H9 (cell line): Measurements from ENCODE around the gene GIPC1. TPM values are rescaled to one million over a fixed set of nuclear protein-coding genes. Genes with fewer than 3 reads are reported as not detected.

Experiments used
- DNase-seq: peaks from one replicate; pipeline ENCODE4 v3.0.0-alpha.2; 2017
- H2AFZ ChIP-seq: one replicate; pipeline ENCODE4 v1.6.1; 2013; ENCODE audit warnings: mild to moderate bottlenecking, low read length, control low read depth, moderate library complexity
- H2AK5ac ChIP-seq: 2 replicates; pipeline ENCODE4 v1.6.1; 2013; ENCODE audit warnings: low read length, control low read depth, mixed read lengths; ENCODE audit not compliant: insufficient read length
- H2BK120ac ChIP-seq: one replicate; pipeline ENCODE4 v1.6.1; 2013; ENCODE audit warnings: low read depth, mild to moderate bottlenecking, low read length, control low read depth, inconsistent platforms; ENCODE audit not compliant: poor library complexity, severe bottlenecking
- H2BK12ac ChIP-seq: 2 replicates; pipeline ENCODE4 v1.6.1; 2013; ENCODE audit warnings: low read length, control low read depth, mixed read lengths, low read depth; ENCODE audit not compliant: insufficient read length
- H2BK15ac ChIP-seq: 2 replicates; pipeline ENCODE4 v1.6.1; 2013; ENCODE audit warnings: low read depth, low read length, control low read depth
- H2BK20ac ChIP-seq: one replicate; pipeline ENCODE4 v1.6.1; 2013; ENCODE audit warnings: low read depth, mild to moderate bottlenecking, low read length, control low read depth, inconsistent platforms; ENCODE audit not compliant: poor library complexity, severe bottlenecking
- H2BK5ac ChIP-seq: 2 replicates; pipeline ENCODE4 v1.6.1; 2013; ENCODE audit warnings: low read length, control low read depth, mixed read lengths; ENCODE audit not compliant: insufficient read length
- H3K14ac ChIP-seq: 2 replicates; pipeline ENCODE4 v1.6.1; 2013; ENCODE audit warnings: low read length, control low read depth; ENCODE audit not compliant: insufficient read depth
- H3K18ac ChIP-seq: 2 replicates; pipeline ENCODE4 v1.6.1; 2013; ENCODE audit warnings: low read depth, mild to moderate bottlenecking, mixed read lengths, low read length, control low read depth; ENCODE audit not compliant: insufficient read length
- H3K23ac ChIP-seq: 2 replicates; pipeline ENCODE4 v1.6.1; 2013; ENCODE audit warnings: low read length, control low read depth, mixed read lengths, low read depth; ENCODE audit not compliant: insufficient read length
- H3K23me2 ChIP-seq: 2 replicates; pipeline ENCODE4 v1.6.1; 2013; ENCODE audit warnings: low read depth, mild to moderate bottlenecking, mixed read lengths, low read length, control low read depth; ENCODE audit not compliant: insufficient read length, poor library complexity, severe bottlenecking
- H3K27ac ChIP-seq: 2 replicates; pipeline ENCODE4 v1.5.1; 2013; ENCODE audit warnings: low read length, control low read depth, mixed read lengths, low read depth; ENCODE audit not compliant: insufficient read length
- H3K27me3 ChIP-seq: 2 replicates; pipeline ENCODE4 v1.6.1; 2013; ENCODE audit warnings: low read length, control low read depth, inconsistent platforms; ENCODE audit not compliant: insufficient read depth
- H3K4ac ChIP-seq: 2 replicates; pipeline ENCODE4 v1.6.1; 2013; ENCODE audit warnings: low read depth, mild to moderate bottlenecking, control low read depth, inconsistent platforms, low read length, moderate library complexity
- H3K4me1 ChIP-seq: 2 replicates; pipeline ENCODE4 v1.6.1; 2013; ENCODE audit warnings: low read length, control low read depth, inconsistent platforms; ENCODE audit not compliant: insufficient read depth
- H3K4me2 ChIP-seq: 2 replicates; pipeline ENCODE4 v1.6.1; 2013; ENCODE audit warnings: low read length, control low read depth, mixed read lengths; ENCODE audit not compliant: insufficient read length, insufficient read depth
- H3K56ac ChIP-seq: 2 replicates; pipeline ENCODE4 v1.6.1; 2013; ENCODE audit warnings: low read depth, mild to moderate bottlenecking, mixed read lengths, low read length, control low read depth; ENCODE audit not compliant: insufficient read length
- H3K79me1 ChIP-seq: 2 replicates; pipeline ENCODE4 v1.6.1; 2013; ENCODE audit warnings: low read depth, mild to moderate bottlenecking, moderate library complexity, low read length, control low read depth, inconsistent platforms; ENCODE audit not compliant: insufficient read depth, poor library complexity, severe bottlenecking
- H3K79me2 ChIP-seq: 2 replicates; pipeline ENCODE4 v1.6.1; 2013; ENCODE audit warnings: low read length, control low read depth, inconsistent platforms; ENCODE audit not compliant: insufficient read depth
- H3K9ac ChIP-seq: 2 replicates; pipeline ENCODE4 v1.6.1; 2013; ENCODE audit warnings: low read length, control low read depth, mixed read lengths; ENCODE audit not compliant: insufficient read length; ENCODE audit errors: extremely low read depth
- H3K9me3 ChIP-seq: one replicate; pipeline ENCODE4 v1.6.1; 2013; ENCODE audit warnings: low read depth, low read length, inconsistent platforms; ENCODE audit not compliant: control insufficient read depth
- H3T11ph ChIP-seq: one replicate; pipeline ENCODE4 v1.6.1; 2013; ENCODE audit warnings: mild to moderate bottlenecking, low read length, control low read depth, inconsistent platforms
- H4K20me1 ChIP-seq: one replicate; pipeline ENCODE4 v1.6.1; 2013; ENCODE audit not compliant: control insufficient read depth, insufficient read length, insufficient read depth
- H4K5ac ChIP-seq: 2 replicates; pipeline ENCODE4 v1.6.1; 2013; ENCODE audit warnings: low read depth, mild to moderate bottlenecking, mixed read lengths, low read length, control low read depth; ENCODE audit not compliant: insufficient read length
- H4K8ac ChIP-seq: replicated peaks from 2 replicates; pipeline ENCODE4 v1.6.1; 2013; ENCODE audit warnings: low read length, control low read depth, mixed read lengths, low read depth; ENCODE audit not compliant: insufficient read length
- H4K91ac ChIP-seq: 2 replicates; pipeline ENCODE4 v1.6.1; 2013; ENCODE audit warnings: low read depth, mild to moderate bottlenecking, moderate library complexity, mixed read lengths, low read length, control low read depth; ENCODE audit not compliant: insufficient read length
- H3K27ac Mint-ChIP-seq, 3 experiments: 2 replicates in 2 of 3; 3 replicates in 1 of 3; pipeline ENCODE4 v1.8.0; 2020 to 2021; ENCODE audit warnings: mixed read lengths in 3 of 3, mild to moderate bottlenecking in 1 of 3, moderate library complexity in 1 of 3
- H3K27me3 Mint-ChIP-seq: 2 replicates; pipeline ENCODE4 v1.8.0; 2021; ENCODE audit warnings: low read depth, mild to moderate bottlenecking, moderate library complexity, mixed read lengths
- H3K36me3 Mint-ChIP-seq, 3 experiments: 2 replicates in 2 of 3; 3 replicates in 1 of 3; pipeline ENCODE4 v1.8.0; 2020 to 2021; ENCODE audit warnings: low read depth in 3 of 3, mixed read lengths in 3 of 3; ENCODE audit not compliant: insufficient read depth in 1 of 3
- H3K4me1 Mint-ChIP-seq, 2 experiments: 2 replicates each; pipeline ENCODE4 v1.8.0; 2020; ENCODE audit warnings: mixed read lengths in 2 of 2
- H3K4me3 Mint-ChIP-seq, 2 experiments: 2 replicates in 1 of 2; 3 replicates in 1 of 2; pipeline ENCODE4 v1.8.0; 2020 to 2021; ENCODE audit warnings: mild to moderate bottlenecking in 2 of 2, mixed read lengths in 2 of 2, moderate library complexity in 1 of 2
- H3K9me3 Mint-ChIP-seq, 2 experiments: 2 replicates in 1 of 2; 3 replicates in 1 of 2; pipeline ENCODE4 v1.8.0; 2020; ENCODE audit warnings: mild to moderate bottlenecking in 2 of 2, mixed read lengths in 2 of 2, moderate library complexity in 1 of 2
- WGBS: extraction: QIAGEN DNeasy Blood & Tissue Kit; methylation state at CpG from one replicate; pipeline ENCODE4 v1.1.7; 2013; ENCODE audit warnings: missing lambda C conversion rate, low lambda C conversion rate, mixed read lengths; ENCODE audit not compliant: insufficient read length; ENCODE audit errors: extremely low coverage; 5-methylcytosine and 5-hydroxymethylcytosine counted together
- total RNA-seq: library from RNA; stranded (reverse); gene quantifications from 2 replicates; pipeline ENCODE4 v1.2.1, GENCODE V29; 2021
- TF ChIP-seq, protein P1 (sequence below): fragments of 200-600 bp; sonication (generic); conservative IDR thresholded peaks from 3 replicates; pipeline ENCODE4 v1.8.0; 2021; ENCODE audit warnings: antibody characterized with exemption, mild to moderate bottlenecking

The GIPC1 gene
- total RNA-seq, 1 experiment from 2014 or later: 70.6 TPM

DNA sequence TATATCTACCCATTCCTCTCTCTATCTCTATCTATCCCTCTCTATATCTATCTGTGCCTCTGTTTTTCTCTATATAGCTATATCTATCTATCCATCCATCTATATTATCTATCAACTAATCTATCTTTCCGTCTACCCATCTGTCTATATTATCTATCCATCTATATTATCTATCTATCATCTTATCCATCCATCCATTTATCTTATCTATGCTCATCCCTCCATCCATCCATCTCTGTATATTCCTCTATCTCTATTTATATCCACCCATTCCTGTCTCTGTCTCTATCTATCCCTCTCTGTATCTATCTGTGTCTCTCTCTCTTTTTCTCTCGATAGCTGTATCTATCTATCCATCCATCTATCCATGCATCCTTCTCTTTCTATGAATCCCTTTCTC, 35.0 kb downstream of the GIPC1 start:
- Mint-ChIP-seq H3K27ac (no peak overlapping the region), H3K9me3 (no peaks in the 10 kb centered on the region), H3K36me3 (peaks cover 15 to 55% (median 52%) of the 10 kb centered on the region in 3 experiments; a peak in 6 of 7 replicates), H3K4me1 (no peaks in the 10 kb centered on the region), H3K27me3 (no peaks in the 10 kb centered on the region), H3K4me3 (no peak overlapping the region)
- H3K27ac ChIP-seq: no peak overlapping the region
- TF ChIP-seq, protein P1, sequence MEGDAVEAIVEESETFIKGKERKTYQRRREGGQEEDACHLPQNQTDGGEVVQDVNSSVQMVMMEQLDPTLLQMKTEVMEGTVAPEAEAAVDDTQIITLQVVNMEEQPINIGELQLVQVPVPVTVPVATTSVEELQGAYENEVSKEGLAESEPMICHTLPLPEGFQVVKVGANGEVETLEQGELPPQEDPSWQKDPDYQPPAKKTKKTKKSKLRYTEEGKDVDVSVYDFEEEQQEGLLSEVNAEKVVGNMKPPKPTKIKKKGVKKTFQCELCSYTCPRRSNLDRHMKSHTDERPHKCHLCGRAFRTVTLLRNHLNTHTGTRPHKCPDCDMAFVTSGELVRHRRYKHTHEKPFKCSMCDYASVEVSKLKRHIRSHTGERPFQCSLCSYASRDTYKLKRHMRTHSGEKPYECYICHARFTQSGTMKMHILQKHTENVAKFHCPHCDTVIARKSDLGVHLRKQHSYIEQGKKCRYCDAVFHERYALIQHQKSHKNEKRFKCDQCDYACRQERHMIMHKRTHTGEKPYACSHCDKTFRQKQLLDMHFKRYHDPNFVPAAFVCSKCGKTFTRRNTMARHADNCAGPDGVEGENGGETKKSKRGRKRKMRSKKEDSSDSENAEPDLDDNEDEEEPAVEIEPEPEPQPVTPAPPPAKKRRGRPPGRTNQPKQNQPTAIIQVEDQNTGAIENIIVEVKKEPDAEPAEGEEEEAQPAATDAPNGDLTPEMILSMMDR: no peak
- no peak overlapping the region for H2AFZ ChIP-seq
- no peak overlapping the region for H4K8ac ChIP-seq
- 100% methylated on average over 1 of the region's 2 CpGs for WGBS
- no peak overlapping the region for H2BK5ac ChIP-seq
- H3K18ac ChIP-seq: no peak overlapping the region
- H3T11ph ChIP-seq: no peak overlapping the region
- H3K4me2 ChIP-seq: no peak overlapping the region
- H4K5ac ChIP-seq: no peak overlapping the region
- no peaks in the 10 kb centered on the region for H3K4me1 ChIP-seq
- H3K23ac ChIP-seq: no peak overlapping the region
- no peak overlapping the region for H2BK120ac ChIP-seq
- H2BK12ac ChIP-seq: no peak overlapping the region
- H2BK20ac ChIP-seq: no peak overlapping the region
- H3K27me3 ChIP-seq: no peaks in the 10 kb centered on the region
- no peaks in the 10 kb centered on the region for H3K79me1 ChIP-seq
- H3K56ac ChIP-seq: no peak overlapping the region
- no peak overlapping the region for H2BK15ac ChIP-seq
- no peaks in the 10 kb centered on the region for H4K20me1 ChIP-seq
- no peaks in the 10 kb centered on the region for H3K79me2 ChIP-seq
- H3K4ac ChIP-seq: no peak overlapping the region
- no peaks in the 10 kb centered on the region for H3K9me3 ChIP-seq
- DNase-seq: no peak
- no peak overlapping the region for H2AK5ac ChIP-seq
- H4K91ac ChIP-seq: no peak overlapping the region
- H3K23me2 ChIP-seq: no peaks in the 10 kb centered on the region
- H3K9ac ChIP-seq: no peak overlapping the region
- H3K14ac ChIP-seq: no peak overlapping the region
